H54 (cell line): ENCODE measurements around the gene UBTD1.
"Not testable (repeated sequence)": the region's sequence is repeated elsewhere in the genome, so short reads cannot be mapped to it uniquely, and the experiment has no call there.

Source experiments
- DNase-seq: peaks from one replicate; pipeline ENCODE4 v3.0.0; 2011; ENCODE audit warnings: low spot score, mixed read lengths; ENCODE audit not compliant: insufficient read length
- FAIRE-seq: peaks from 3 replicates; lab custom pipeline; 2011; peaks lifted over from hg19 to GRCh38; lab: Jason Lieb, UNC
- POLR2A ChIP-seq: IDR thresholded peaks from 2 replicates; pipeline ENCODE4 v1.6.1; 2011; ENCODE audit warnings: low read depth, mild to moderate bottlenecking, low read length

The UBTD1 gene

DNA sequence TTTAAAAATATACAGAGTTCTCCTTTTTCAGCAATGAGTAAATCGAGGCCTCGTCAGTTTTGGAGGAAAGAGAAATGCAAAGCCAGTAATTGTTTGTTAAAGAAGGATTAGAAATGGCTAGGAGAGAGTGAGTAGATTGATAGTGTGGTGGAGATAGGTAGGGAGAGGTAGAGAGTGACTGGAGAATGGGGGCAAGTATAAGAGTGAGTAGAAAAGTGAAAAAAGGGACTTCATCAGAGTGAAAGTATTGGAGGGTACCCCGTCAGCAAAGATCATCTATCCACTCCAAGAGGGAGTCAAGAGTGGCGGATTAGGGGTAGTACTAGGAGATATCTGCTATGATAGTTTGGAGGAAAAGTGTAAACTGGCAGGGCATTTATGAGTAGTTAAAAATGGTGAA is 64.6 kb downstream of the UBTD1 start:
- no peak for TF ChIP-seq POLR2A
- DNase-seq (no peak), FAIRE-seq (no peak)

DNA sequence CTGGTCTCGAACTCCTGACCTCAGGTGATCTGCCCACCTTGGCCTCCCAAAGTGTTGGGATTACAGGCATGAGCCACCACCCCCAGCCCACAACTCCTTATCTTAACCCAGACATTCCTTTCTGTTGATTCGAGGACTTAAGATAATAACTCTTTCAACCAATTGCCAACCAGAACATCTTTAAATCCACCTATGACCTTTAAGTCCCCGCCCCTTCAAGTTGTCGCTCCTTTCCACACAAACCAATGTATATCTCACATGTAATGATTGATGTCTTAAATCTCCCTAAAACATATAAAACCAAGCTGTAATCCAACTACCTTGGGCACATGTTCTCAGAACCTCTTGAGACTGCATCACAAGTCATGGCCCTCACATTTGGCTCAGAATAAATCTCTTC is 66.1 kb downstream of the UBTD1 start:
- DNase-seq (no peak), FAIRE-seq (no peak)
- TF ChIP-seq POLR2A, result no peak

DNA sequence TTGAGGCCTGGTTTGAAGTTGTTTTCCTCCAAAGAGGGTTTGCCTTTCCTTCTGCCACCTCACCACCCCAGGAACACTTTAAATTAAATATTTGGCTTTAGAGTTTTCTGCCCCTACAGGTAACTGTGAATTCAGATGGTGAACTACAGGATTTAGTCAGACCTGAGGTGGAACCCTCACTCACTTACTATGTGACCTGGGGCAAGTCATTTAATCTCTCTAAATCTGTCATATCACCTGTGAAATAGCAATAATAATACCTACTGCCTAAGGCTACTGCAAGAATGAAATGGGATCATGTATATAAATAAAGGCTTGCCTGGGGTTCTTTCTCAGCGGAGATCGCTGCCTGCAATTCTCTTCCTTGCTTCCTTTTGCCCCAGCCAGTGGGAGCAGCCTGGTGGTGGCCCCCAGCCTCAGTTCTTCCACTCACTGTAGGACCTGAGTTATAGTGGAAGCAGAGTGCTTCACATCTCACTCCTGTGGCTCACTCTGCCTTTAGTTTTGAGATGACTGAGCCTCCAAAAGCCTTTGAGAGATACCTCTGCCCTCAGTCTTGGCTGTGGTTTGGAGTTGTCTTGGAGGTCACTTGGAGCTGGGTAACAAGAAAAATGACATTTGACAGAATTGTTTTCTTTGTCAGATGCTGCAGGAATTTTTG is 67.7 kb downstream of the UBTD1 start:
- no peak for TF ChIP-seq POLR2A
- DNase-seq (no peak), FAIRE-seq (no peak)

DNA sequence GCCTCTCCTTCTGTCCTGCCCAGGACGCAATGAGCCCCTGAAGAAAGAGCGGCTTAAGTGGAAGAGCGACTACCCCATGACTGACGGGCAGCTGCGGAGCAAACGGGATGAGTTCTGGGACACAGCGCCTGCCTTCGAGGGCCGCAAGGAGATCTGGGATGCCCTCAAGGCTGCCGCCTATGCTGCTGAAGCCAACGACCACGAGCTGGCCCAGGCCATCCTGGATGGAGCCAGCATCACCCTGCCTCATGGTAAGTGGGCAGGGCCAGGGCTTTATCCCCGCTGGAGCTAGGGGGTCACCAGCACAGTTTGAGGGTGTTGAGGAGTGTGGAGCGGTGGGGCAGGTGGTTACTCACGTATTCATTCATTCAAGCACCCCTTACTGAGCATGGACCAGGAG is 69.2 kb downstream of the UBTD1 start:
- DNase-seq, result no peak
- TF ChIP-seq POLR2A, result no peak
- FAIRE-seq, result no peak

DNA sequence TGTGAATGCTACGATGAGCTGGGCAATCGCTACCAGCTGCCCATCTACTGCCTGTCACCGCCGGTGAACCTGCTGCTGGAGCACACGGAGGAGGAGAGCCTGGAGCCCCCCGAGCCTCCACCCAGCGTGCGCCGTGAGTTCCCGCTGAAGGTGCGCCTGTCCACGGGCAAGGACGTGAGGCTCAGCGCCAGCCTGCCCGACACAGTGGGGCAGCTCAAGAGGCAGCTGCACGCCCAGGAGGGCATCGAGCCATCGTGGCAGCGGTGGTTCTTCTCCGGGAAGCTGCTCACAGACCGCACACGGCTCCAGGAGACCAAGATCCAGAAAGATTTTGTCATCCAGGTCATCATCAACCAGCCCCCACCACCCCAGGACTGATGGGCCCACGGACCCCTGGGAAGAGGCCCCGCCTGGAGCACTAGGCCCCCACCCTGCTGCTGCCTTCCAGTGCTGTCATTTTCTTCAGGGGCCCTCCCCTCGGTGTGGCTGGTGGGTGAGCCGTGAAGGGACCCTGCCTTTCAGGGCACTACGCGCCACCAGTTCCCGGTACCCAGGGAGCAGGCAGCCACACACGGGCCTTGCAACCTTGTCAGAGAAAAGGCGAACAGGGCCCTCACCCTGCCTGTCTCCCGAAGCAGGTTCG is 71.5 kb downstream of the UBTD1 start:
- DNase-seq (no peak), FAIRE-seq (no peak)
- TF ChIP-seq POLR2A, result no peak

DNA sequence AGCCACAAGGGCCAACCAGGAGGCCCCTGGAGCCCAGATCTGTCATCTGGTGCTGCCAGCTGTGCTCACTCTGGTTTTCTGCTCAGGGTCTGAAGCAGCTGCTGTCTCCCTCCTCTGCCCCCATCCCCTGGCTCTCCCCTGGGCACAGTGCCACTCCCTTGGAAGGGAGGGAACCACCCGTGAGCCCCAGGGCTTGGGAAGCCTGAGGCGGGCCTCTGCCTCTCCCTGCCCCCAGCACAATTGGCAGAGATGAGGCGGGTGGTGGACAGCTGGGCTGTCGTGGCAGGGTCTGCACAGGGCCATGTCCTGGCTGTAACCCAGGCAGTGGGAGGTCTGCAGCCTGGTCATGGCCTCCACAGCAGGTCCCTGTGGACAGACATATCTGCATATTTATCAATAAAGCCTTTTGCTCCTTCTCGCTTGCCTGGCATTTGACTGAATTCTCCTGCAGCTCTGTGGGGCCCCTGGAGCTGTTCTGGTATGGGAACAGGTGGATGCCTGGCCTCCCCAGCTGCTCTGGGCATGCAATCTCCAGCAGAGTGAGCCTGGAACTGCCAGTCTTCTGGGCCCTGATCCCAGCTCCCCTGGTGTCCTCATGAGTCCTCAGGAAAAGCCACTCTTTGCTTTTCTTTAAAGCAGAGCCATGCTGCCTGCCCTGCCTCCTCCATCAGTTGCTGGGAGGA is 72.2 kb downstream of the UBTD1 start:
- DNase-seq (no peak), FAIRE-seq (no peak)
- TF ChIP-seq POLR2A, result no peak

DNA sequence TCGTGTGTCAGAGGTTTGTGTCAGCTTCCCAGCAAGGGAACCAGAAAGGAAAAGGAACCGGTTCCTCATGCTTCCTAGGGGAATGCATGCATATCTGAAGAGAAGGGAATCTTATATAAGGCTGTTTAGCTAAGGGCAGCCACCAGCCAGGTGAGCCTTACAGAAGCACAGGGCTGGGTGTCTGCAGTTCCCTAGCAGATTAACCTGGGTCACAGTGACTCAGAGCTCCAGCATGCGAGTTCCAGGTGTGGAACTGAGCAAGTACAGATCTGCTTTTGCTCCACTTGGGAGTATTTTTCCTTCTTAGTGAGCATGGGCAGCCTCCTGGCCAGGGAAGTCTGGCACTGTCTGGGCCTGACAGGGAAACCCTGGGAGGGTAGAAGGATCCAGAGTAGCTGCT is 72.9 kb downstream of the UBTD1 start:
- DNase-seq, result no peak

DNA sequence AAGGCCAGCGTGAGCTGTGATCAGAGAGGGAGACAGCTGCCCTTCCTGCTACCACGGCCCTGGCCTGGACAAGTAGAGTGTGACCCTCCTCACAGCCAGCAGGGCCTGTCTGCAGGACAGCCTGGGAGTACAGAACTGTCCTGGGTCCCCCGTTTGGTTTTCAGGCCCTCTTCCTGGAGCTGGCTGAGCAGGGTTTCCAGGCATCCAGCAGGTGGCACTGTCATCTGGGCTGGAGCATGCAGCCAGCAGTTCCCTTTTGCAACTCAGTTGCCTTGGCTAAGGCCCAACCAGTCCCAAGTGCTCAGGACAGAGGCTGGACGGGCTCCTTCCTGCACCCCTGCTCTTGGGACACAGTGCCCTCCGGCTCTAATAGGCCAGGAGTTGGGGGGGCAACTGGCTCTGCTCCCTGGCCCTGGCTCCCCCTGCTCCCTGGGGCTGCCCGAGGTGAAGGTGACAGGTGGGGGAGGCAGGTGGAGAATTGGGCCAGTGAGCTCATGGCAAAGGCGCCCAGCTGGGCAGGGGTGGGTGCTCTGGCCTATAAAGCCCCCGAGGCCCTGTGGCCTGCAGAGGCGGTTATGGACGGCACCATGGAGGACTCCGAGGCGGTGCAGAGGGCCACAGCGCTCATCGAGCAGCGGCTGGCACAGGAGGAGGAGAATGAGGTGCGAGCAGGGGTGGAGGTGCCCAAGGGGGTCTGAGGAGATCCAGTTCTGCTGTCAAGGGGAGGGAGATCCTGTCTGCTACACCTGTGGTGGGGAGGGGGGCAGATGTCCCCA is 73.7 kb downstream of the UBTD1 start, which contains the start of gene ANKRD2:
TSS of gene ANKRD2 (plus strand) at position 566 of the 776 bp plus-strand sequence. CDS start at position 576, 10 bp downstream.
- no peak for FAIRE-seq
- no peak for TF ChIP-seq POLR2A
- DNase-seq, result peak; percentile 69

More for the DNA sequence above, 72.9 kb downstream of the UBTD1 start:
- TF ChIP-seq POLR2A, result no peak
- FAIRE-seq, result no peak

DNA sequence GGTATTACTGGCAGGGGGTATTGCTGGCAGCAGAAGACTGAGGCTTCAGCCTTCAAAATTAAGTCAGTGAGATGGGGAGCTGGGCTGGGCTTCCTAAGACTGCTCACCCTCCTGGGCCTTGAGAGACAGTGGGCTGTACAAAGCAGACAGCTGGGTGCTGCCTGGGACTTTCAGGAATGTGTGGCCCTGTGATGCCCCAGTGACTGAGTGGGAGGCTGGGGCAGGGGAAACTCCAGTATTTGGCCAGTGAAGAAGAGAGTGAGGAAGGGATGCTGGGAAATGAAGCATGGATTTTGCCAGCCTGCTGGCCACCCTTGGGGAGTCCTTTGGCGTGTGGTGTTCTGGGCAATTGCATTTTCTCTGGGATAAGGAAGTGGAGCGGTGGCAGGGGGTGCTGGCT is 74.3 kb downstream of the UBTD1 start:
- DNase-seq (no peak), FAIRE-seq (no peak)
- no peak for TF ChIP-seq POLR2A

DNA sequence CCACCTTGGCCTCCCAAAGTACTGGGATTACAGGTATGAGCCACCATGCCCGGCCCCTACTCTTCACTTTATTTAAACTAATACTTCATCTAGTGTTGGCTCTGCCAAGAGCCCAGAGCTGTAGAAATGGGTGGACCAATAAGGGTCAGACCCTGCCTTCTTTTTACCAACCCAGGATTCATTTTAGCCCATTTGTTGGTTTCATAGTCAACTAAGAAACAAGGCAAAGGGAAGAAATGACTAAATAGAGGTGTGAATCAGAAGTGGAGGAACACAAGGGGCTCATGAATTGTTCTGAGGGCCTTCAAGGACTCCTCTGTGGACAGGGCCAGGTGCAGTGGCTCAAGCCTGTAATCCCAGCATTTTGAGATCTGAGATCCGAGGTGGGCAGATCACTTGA is 74.9 kb downstream of the UBTD1 start:
- DNase-seq (no peak), FAIRE-seq (no peak)
- no peak for TF ChIP-seq POLR2A

DNA sequence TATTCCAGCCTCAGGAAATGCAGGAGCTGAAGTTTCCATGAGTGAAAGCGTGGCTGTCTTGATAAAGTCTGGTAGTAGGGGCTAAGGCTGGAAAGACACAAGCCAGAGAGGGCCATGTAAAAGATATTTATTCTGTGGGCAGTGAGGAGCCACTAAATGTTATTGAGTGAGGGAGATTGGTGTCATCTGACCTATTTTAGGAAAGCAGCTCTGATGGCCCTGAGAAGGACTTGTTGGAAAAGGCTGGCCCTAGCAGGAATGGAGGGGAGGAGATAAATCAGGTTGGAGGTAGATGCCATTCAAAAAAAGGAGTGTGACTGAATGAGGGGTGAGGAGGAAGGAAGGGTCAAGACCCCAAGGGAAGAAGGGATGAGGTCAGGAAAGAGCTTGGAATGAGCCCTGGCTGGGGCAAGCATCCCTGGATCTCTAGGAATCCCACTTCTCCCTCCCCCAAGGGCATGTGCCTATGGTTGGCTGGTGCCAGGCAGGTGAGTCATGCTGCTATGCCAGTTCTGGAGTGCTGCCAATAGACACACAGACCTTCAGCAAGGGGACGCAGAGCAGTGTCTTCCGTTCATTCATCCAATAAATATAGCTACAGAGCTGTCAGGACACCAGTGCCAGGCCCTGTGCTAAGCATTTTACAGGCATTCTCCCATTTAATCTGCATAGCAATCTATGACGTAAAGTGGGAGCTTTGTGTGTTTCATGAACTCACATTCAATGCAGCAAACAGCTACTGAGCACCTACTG is 75.8 kb downstream of the UBTD1 start:
- FAIRE-seq, result peak; percentile 96
- DNase-seq, result peak; percentile 99
- TF ChIP-seq POLR2A, result no peak

DNA sequence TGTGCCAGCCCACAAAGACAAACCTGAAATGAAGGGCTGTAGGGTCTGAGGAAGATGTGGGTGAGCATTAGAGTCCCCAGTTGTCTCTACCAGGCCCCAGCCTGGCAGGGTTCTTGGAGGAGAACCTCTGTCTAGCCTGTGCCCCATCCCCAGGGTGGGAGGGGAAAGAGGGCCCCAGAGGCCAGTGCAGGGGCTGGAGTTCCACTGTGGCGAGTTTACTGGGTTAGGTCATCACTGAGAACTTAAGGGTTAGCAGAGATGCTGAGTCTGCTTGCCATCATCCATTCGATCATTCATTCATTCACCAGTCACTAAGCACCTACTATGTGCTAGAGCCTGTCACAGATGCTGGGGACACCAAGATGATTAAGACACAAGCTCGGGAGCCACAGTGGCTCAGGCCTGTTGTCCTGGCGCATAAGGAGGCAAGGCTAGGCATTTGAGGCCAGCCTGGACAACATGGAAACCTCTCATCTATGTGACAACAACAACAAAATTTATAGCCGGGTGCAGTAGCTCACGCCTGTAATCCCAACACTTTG is 76.5 kb downstream of the UBTD1 start:
- TF ChIP-seq POLR2A, result no peak
- FAIRE-seq (no peak), DNase-seq (peak; percentile 82)

DNA sequence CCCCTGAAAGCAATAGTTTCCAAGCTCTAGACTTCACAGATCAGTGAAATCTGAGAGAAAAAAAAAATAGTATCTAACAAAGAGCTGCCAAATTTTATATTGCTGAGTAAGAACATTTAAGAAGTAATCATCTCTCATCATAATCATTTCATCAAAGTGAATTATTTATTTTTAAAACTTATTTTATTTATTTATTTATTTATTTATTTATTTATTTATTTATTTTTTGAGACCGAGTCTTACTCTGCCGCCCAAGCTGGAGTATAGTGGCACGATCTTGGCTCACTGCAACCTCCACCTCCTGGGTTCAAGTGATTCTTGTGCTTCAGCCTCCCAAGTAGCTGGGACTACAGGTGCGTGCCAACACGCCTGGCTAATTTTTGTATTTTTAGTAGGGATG is 77.8 kb downstream of the UBTD1 start:
- not testable (repeated sequence) for DNase-seq, FAIRE-seq
